GM18507 (cell line): ENCODE data around the gene IRF5.

ENCODE experiments used
- DNase-seq: peaks from one replicate; pipeline ENCODE4 v3.0.0; 2011; ENCODE audit warnings: low read depth; ENCODE audit not compliant: insufficient read length; ENCODE audit errors: extremely low spot score
- FAIRE-seq: peaks from 2 replicates; lab custom pipeline; 2011; peaks lifted over from hg19 to GRCh38; lab: Jason Lieb, UNC

IRF5 gene, protein sequence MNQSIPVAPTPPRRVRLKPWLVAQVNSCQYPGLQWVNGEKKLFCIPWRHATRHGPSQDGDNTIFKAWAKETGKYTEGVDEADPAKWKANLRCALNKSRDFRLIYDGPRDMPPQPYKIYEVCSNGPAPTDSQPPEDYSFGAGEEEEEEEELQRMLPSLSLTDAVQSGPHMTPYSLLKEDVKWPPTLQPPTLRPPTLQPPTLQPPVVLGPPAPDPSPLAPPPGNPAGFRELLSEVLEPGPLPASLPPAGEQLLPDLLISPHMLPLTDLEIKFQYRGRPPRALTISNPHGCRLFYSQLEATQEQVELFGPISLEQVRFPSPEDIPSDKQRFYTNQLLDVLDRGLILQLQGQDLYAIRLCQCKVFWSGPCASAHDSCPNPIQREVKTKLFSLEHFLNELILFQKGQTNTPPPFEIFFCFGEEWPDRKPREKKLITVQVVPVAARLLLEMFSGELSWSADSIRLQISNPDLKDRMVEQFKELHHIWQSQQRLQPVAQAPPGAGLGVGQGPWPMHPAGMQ

DNA sequence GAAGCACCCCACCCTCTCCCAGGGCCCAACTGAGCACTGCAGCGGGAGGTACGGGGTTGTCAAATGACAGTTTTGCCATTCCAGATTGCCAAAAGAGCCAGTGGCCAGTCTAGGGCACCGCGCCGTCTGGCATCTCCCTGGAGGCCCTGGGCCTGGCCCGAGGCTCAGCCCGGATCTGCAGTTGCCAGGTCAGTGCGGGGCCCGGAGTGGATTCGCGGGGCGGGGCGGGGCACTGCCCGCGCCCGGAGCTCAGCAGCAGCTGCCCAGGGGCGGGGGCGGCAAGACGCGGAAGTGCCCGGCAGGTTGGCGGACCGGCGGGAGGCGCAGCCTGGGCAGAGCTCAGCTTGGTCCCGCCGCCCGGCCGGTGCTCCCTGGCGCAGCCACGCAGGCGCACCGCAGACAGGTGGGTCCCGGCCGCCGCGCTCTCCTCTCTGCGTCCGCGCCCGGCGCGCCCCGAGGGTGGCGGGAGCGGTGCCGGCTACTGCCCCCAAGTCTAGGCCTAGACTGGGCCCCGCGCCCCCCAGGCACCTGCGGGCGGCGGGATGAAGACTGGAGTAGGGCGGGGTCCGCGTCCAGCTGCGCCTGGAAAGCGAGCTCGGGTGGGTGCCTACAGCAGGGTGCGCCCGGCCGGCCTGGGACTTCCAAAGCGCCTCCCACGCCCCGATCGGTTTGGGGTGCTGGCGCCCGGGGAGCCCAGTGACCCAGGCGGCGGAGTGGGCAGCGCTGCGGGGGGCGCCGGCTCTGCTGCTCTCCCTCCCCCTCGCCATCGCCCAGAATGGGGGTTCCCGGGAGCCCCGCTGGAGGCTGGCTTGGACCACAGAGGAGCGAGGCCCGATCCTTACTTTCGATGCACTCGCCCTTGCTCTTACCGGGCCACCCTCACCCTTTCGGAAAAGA lies at the start of gene IRF5:
Gene IRF5 (plus strand): TSS at position 281 of the 897 bp plus-strand sequence. CDS start 4,155 bp downstream, outside the sequence.
- FAIRE-seq: no peak
- DNase-seq: no peak

DNA sequence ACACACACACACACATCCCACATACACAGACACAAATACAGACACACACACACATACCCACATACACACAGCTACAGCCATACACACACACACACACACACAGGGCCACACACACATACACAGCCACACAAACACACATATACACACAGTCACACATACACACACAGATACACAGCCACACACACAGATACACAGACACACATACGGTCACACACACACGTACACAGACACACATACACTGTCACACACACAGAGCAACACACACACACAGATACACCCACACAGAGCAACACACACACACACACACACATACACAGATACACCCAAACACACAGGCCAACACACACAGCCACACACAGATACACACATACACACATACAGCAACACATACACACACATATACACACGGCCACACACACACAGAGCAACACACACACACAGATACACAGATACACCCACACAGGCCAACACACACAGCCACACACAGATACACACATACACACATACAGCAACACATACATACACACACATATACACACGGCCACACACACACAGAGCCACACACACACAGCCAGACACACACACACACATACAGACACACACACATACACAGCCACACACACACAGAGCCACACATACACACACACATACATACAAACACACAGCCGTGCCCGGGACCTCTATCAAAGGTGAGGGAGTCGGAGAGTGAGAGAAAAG lies 49.5 kb upstream of the IRF5 start:
- no peak for FAIRE-seq
- DNase-seq: no peak

DNA sequence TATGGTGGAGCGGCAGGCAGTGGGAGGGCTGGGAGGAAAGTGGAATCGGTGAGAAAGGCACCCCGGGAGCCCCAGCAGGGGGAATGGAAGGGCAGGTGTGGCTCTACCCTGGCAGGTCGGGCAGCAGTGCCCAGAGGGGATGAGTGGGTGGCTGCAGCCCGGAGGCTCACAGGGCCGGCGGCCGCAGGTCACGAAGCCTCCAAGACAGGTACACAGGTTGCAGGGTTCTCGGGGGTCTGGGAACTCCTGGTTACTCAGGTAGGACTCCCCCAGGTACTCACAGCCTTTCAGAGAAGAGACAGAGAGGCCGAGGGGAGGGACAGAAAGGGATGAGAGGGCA lies 49.0 kb upstream of the IRF5 start:
- no peak for DNase-seq
- no peak for FAIRE-seq

DNA sequence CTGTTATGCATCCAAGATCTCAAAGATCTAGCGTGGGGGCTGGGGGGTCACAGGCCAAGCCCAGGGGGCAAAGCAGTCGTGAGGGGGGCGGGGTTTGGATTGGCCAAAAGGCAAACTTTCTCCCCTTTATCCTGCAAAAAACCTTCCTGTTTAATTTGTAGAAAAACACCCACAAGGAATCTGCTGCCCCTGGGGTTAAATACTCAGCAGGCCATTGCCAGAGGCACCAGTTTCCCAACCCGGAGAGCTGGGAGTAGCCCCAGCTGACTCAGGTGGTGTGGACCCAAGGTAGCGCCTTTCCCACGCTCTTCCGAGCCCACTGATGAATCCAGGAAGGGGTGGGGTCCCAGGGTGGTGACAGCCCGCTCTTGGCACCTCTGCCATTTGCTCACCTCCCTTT lies 48.6 kb upstream of the IRF5 start:
- FAIRE-seq: no peak
- no peak for DNase-seq

DNA sequence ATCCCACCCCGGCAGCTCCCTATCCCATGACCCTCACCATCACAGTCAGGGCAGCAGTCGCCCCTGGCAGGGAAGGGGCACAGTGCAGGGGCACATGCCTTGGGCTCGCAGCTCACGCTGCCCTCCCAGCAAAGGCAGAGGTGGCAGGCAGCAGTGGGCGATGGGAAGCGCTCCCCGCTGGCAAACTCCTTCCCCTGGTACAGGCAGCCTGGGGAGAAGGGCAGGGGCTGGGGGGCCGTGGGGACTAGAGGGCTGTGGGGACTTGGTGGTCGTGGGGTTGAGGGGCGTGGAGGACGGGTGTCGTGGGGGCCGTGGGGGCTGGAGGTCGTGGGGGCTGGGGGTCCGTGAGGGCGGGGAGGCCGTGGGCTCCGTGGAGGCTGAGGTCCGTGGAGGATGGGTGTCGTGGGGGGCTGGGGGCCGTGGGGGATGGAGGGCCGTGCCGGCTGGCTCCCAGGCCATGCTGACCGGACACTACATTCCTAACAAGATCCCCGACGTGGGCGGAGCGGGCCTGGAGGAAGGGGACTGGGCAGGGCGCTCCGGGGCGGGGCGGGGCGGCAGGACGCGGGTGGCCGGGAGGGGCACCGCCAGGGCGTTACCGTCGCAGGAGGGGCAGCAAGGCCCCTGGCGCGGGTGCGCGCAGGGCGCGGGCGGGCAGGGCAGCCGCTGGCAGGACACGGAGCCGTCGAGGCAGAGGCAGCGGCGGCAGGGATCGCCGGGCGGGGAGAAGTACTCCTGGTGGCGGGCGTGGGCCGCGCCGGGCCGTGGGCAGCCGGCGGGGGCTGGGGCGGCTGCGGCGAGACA lies 47.2 kb upstream of the IRF5 start:
- FAIRE-seq: no peak
- DNase-seq: no peak

DNA sequence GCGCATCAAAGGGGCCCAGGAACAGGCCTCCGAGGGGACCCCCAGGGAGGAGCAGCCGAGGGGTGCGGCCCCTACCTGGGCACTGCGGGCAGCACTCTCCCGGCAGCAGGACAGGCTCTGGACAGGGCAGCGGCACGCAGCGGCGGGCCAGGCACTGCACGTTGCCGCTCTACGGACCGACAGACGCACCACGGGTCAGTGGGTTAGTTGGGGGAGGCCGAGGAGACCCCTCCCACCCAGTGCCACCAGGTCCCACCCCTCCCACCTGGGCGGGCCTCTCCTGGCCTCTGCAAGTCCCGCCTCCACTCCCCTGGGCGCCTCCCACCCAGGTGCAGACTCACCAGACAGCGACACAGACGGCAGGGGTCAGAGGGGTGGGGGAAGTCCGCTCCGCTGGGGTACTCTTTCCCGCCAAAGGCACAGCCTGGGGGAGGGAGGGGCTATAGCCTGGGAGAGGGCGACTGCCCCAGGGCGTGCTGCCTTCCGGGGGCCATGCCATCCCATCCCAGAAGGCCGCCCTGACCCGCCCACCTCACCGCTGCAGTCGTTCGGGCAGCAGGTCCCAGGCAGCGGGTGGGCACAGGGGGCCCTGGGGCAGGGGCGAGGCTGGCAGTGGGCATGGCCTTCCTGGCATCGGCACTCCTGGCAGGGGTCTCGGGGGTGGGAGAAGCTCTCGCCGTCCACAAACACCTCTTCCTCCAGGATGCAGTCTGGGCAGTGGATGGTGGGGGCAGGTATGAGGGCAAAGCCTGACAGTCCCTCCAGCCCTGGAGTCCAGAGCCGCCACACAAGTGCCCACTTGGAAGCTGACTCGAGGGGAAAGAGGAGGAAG lies 46.4 kb upstream of the IRF5 start:
- FAIRE-seq (no peak), DNase-seq (no peak)

DNA sequence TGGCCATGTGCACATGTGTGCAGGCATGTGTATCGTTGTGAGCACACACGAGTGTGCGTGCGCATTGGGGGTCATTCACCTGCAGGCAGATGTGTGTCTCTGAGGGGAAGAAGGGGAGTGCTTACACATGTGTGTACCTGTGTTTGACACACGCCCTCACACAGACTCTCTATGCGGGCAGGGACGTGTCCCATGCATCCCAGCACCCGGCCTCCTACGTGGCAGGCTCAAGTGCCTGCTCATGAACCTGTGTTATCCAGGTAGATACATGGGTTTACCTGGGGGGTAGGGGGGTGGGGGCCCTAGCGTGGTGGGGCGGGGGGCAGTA lies 45.8 kb upstream of the IRF5 start:
- FAIRE-seq (no peak), DNase-seq (no peak)

DNA sequence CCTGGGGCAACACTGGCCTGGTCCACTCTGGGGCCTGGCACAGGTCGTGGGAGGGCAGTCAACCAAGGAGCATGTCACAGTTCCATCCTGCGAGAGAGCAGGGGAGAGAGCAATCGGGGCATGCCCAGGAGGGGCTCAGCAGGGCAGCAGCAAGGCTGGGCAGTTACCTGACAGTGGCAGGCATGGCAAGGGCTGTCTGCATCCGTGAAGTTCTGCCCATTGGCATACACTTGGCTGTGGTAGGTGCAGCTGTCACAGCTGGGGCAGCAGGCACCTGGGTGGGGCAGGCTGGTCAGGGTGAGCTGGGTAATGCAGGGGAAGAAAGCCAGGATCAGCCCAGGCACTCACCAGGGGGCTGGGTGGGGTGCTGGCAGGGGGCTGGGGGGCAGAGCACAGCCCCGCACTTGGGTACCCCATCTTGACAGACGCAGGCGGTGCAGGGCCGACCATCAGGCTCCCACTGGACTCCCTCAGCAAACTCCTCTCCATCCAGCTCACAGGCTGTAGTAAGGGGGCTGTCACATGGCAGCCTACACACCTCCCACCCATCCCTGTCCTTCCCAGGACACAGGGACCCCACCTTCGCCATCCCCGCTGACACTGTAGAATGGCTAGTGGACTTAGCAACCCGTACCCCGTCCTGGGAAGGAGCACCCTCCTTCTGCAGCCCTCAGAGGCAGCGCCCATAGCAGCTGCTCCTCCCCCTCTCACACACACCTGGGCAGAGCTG lies 45.0 kb upstream of the IRF5 start:
- DNase-seq: no peak
- FAIRE-seq: no peak

DNA sequence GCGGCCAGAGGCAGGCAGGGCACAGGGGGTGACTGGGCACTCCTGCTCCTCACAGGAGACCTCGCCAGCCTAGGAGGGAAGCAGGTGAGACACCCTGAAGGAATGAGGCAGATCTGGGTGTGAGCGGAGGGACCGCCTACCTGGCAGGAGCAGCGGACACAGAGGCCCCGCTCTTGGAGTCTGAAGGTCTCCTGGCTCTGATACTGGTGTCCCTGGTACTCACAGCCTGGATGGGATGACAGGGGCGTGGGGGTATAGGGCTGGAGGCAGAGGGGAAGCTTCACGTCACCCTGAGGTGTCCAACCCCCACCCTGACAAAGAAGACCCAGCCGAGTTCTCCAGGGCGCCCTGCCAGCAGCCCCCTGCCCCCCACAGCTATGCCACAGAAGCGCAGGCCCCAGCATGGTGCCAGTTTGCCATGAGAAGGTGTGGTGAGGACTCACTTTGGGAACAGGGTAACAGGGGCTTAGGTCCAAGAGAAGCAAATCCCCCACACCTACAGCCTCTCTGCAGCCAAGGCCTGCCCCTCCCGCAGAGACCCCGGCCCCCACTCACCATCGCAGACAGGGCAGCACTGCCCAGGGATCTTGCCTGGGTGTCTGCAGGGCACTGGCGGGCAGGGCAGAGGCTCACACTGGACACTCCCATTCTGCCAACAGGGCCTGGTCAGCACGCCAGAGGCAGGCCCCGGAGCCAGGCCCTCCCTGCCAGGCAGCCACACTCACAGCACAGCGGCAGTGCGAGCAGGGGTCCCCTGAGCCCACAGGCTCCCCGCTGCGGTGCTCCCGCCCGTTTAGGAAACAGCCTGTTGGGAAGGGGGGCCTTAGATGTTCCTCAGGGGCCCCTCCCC lies 44.3 kb upstream of the IRF5 start:
- DNase-seq (no peak), FAIRE-seq (no peak)

DNA sequence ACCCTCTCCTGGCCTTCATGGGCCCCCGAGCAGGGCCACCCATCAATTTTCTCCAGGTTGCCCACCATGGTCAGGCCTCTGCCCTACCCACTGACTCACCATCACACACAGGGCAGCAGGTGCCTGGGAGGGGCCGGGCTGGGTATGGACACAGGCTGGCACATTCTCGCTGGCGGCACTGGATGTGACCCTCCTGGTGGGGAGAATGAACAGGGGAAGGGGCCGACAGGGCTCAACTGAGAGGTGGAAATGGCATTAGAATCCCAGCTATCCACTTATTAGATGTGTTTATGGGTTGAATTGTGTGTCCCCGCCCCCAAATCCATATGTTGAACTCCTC lies 43.7 kb upstream of the IRF5 start:
- no peak for FAIRE-seq
- DNase-seq: no peak

DNA sequence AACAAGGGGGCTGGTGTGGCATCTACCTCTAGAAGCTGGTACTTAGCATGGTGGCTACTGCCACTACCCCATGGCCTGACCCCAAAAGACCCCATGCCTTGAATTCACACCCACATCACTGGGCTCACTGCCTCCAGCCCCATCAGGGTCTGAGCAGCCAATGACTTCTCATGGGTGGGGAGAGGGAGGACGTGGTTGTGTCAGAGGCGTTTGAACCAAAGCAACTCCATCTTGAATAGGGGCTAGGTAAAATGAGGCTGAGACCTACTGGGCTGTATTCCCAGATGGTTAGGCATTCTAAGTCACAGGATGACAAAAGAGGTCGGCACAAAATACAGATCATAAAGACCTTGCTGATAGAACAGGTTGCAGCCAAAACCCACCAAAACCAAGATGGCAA lies 42.4 kb upstream of the IRF5 start:
- DNase-seq: no peak
- no peak for FAIRE-seq

DNA sequence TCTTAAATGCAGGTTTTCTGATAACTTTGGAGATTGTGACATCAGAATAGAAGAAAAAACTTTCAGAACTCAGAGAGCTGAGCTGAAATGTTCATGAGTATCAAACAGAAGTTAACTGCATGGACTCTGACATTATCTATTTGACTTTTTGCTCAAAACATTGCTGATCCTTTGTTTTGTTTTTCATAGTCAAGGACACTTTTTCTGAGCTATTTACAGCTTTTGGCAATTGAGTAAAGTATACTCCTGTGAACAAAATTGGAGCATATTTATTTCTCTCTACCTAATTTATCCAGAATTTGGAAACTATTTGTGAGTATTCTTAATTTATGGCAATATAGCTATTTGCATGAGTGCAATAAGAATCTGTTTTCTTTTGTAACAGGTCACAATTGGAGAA lies 38.3 kb upstream of the IRF5 start:
- DNase-seq (no peak), FAIRE-seq (no peak)

DNA sequence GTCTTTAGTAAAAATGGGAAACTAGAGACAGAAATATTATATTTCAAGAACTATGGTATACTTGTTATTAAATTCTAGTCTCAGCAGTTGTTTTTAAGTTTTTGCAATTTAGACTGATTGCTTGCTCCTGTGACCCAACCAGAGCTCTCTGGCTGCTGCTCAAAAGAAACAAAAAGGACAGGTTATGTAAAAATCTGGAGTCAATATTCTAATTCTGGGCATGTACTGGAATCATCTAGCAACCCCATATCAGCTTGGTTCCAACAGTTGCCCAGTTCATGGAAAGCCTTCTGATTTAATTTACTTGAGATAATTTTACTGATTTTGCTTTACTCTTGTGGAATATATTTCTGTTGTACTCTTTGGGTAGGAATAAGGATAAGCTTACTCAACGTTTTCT lies 37.5 kb upstream of the IRF5 start:
- DNase-seq (no peak), FAIRE-seq (no peak)

DNA sequence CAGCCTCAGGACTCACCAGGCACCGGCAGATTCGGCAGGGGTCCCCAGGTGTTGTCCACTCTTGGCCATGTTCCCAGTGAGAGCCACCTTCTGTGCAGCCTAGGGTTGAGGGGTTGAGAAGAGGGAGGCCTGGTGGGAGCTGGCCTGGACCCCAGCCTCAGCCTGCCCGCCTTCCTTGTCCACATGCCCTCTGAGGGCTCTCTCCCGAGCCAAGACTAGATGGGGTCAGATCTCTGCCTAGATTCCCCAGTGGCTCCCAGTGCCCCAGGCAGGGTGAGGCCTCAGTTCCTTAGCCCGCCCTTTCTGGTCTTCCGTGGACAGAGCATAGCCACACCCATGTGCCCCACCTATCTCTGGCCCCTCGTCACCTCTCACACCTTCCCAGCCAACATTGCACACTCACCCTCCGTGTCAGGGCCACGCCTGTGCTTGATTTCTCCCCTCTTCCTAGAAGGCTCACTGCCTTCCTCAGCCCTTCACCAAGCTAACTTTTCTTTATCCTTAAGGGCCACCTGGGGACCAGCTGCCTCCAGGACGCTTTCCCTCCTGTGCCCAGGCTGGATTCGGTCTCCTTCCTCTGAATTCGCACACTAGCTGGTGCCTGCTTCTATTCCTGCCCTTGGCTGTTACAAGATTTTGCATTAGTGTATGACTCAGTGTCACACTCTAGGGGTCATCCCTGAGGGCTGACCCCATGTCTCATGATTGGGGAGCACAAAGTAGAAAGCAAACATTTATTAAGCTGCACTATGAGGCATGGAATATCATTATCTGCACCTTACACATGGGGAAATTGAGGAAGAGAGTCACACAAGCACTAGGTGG lies 34.8 kb upstream of the IRF5 start:
- DNase-seq (no peak), FAIRE-seq (no peak)

DNA sequence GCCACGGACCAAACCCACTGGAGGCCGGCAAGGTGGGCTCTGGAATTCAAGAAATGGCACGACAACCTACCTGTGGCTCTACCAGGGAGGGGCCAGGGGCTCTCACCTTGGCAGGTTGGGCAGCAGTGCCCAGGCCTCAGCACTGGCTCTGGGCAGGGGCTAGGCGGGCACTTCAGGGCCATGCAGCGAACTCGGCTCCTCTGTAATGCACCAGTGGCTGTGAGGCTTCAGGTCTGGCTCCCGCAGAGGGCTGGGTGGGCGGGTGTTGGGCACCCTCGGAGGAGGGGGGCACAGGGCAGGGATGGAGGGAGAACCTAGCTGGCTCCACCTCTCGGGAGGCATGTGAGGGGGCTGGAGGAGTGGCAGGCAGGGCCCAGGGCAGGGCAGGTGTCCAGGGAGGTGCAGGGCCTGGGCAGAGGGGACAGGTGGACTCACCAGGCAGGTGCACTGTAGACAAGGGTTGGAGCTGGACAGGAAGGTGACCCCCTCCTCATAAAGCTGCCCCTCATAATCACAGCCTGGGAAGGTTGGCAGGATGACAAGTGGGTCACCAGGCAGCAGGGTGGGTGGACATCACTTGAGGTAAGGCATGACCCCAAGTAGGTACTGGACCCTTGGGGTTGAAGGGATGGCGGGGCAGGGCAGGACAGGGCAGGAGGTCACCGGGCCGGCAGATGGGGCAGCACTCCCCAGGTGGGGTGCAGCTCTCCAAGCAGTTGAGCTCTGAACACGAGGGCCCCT lies 33.9 kb upstream of the IRF5 start:
- FAIRE-seq: no peak
- no peak for DNase-seq
